Panc1 (cell line): ENCODE results near the gene LRRC9. TPM values are rescaled to one million over a fixed set of nuclear protein-coding genes. Genes with fewer than 3 reads are reported as not detected.

ENCODE experiments used
- ATAC-seq: fragments of 200-7000 bp; cut with Tn5 transposase; 2 replicates; pipeline ENCODE4 v1.9.1; 2020; ENCODE audit warnings: mild to moderate bottlenecking, moderate library complexity
- BruUV-seq: library from RNA; stranded (reverse); fragments of 400-500 nt; replicated peaks from 2 replicates; lab custom pipeline; 2021; lab: Mats Ljungman, UMichigan
- CTCF ChIA-PET: fragments of 300-600 bp; sonication (Branson Sonifier 250); formaldehyde crosslinking; loops from one replicate; lab custom pipeline; 2022; ENCODE audit warnings: antibody characterized with exemption; lab: Charles Lee
- POLR2A ChIA-PET: fragments of 300-600 bp; sonication (Branson Sonifier 250); formaldehyde crosslinking; loops from one replicate; lab custom pipeline; 2022; ENCODE audit warnings: antibody characterized with exemption; lab: Charles Lee
- DNase-seq: peaks from one replicate; pipeline ENCODE4 v3.0.0-alpha.2; 2010; ENCODE audit warnings: low read depth, low spot score
- H3K27ac ChIP-seq: 2 replicates; pipeline ENCODE4 v1.5.1; 2011; ENCODE audit warnings: mild to moderate bottlenecking, low read length, inconsistent platforms
- H3K27me3 ChIP-seq: fragments of 200-500 bp; sonication (Bioruptor generic); 2 replicates; pipeline ENCODE4 v1.6.0; 2014; ENCODE audit warnings: low read length, inconsistent platforms; ENCODE audit not compliant: control insufficient read depth, insufficient read depth
- H3K36me3 ChIP-seq: fragments of 200-500 bp; sonication (Bioruptor generic); 2 replicates; pipeline ENCODE4 v1.5.1; 2014; ENCODE audit warnings: inconsistent platforms, mild to moderate bottlenecking, low read length, moderate library complexity; ENCODE audit not compliant: control insufficient read depth, insufficient read depth
- H3K4me1 ChIP-seq: 2 replicates; pipeline ENCODE4 v1.5.1; 2011; ENCODE audit warnings: inconsistent platforms, mild to moderate bottlenecking, low read length, moderate library complexity; ENCODE audit not compliant: control insufficient read depth, insufficient read depth
- H3K4me3 ChIP-seq, 2 experiments: 2 replicates each; pipeline ENCODE4 v1.5.1; 2011 to 2012; ENCODE audit warnings: low read depth in 2 of 2, low read length in 2 of 2, mild to moderate bottlenecking in 2 of 2, inconsistent platforms in 1 of 2, moderate library complexity in 1 of 2
- H3K9me3 ChIP-seq: fragments of 200-500 bp; sonication (Bioruptor generic); 2 replicates; pipeline ENCODE4 v1.5.1; 2014; ENCODE audit warnings: low read depth, mild to moderate bottlenecking, inconsistent platforms, low read length, moderate library complexity; ENCODE audit not compliant: control insufficient read depth, insufficient read depth
- CTCF ChIP-seq: fragments of 450-650 bp; IDR thresholded peaks from 2 replicates; pipeline ENCODE4 v1.5.1; 2017; ENCODE audit warnings: mild to moderate bottlenecking
- POLR2AphosphoS5 ChIP-seq: IDR thresholded peaks from 2 replicates; pipeline ENCODE4 v1.6.1; 2012; ENCODE audit warnings: mild to moderate bottlenecking, low read depth, low read length, moderate library complexity
- REST ChIP-seq, 2 experiments: IDR thresholded peaks; 2 replicates each; pipeline ENCODE4 v1.6.1; 2011 to 2012; ENCODE audit warnings: low read depth in 2 of 2, control low read depth in 1 of 2, low read length in 1 of 2, mild to moderate bottlenecking in 1 of 2, moderate library complexity in 1 of 2; ENCODE audit not compliant: insufficient read depth in 1 of 2
- SIN3A ChIP-seq: IDR thresholded peaks from 2 replicates; pipeline ENCODE4 v1.6.1; 2012; ENCODE audit warnings: low read depth, mild to moderate bottlenecking, low read length, moderate library complexity, borderline replicate concordance; ENCODE audit not compliant: insufficient read depth
- TCF7L2 ChIP-seq: IDR thresholded peaks from 2 replicates; pipeline ENCODE4 v1.6.1; 2011; ENCODE audit warnings: mild to moderate bottlenecking, low read depth, low read length, inconsistent platforms
- in situ Hi-C: cut with HindIII; loops from 2 replicates; pipeline ENCODE4 v1.10.0; 2016; ENCODE audit warnings: low sequenced_read_pairs, low pct_unique_long_range_greater_than_20kb
- intact Hi-C: fragments of 100-400 bp; cut with micrococcal nuclease; formaldehyde crosslinking; loops from one replicate; pipeline ENCODE4 v1.10.0; 2022; ENCODE audit not compliant: unreplicated experiment
- total RNA-seq: library from RNA; stranded (reverse); gene quantifications from one replicate; pipeline ENCODE4 v1.2.1, GENCODE V29; 2021; ENCODE audit not compliant: unreplicated experiment

The LRRC9 gene
- total RNA-seq, 1 experiment from 2014 or later = not detected

GRCh38 chr14:60094306-60094897 is 174.5 kb downstream of the LRRC9 start:
- H3K27ac ChIP-seq = peak overlapping the region; percentile 90

GRCh38 chr14:60095231-60095630 is 175.3 kb downstream of the LRRC9 start:
- Histone ChIP-seq H3K9me3 (no peaks in the 10 kb centered on the region), H3K4me1 (peaks cover 18% of the 10 kb centered on the region), H3K27ac (peak overlapping the region; percentile 39), H3K4me3 (no peak overlapping the region), H3K36me3 (no peaks in the 10 kb centered on the region; the same call in none of the 2 replicates), H3K27me3 (no peaks in the 10 kb centered on the region)
- DNase-seq = no peak
- intact Hi-C loops (loop anchor here (10.0 kb wide), 1 partner anchor 70 kb away; the partner anchor contains the start of gene DHRS7), in situ Hi-C loops (no loop called here)
- ATAC-seq = no peak
- BruUV-seq = no TSS peak
- TF ChIP-seq POLR2AphosphoS5 = no peak
- TF ChIP-seq TCF7L2 = no peak
- TF ChIP-seq SIN3A = no peak
- no peak for TF ChIP-seq REST (IDR thresholded peaks at IDR 0.05; ENCODE audit: insufficient read depth in 1 of 2, low read depth in 2 of 2, low read length in 1 of 2)
- no peak for TF ChIP-seq CTCF
- ChIA-PET POLR2A (no interaction called here), CTCF (no interaction called here)

More at GRCh38 chr14:60094306-60094897, 174.5 kb downstream of the LRRC9 start:
- Histone ChIP-seq H3K27me3 (no peaks in the 10 kb centered on the region), H3K9me3 (no peaks in the 10 kb centered on the region), H3K4me1 (peaks cover 18% of the 10 kb centered on the region), H3K4me3 (peak overlapping the region; percentile 50 to 92), H3K36me3 (no peaks in the 10 kb centered on the region; the same call in none of the 2 replicates)
- in situ Hi-C loops = no loop called here
- POLR2A ChIA-PET = no interaction called here
- ATAC-seq (no peak), DNase-seq (no peak)
- BruUV-seq = no TSS peak
- CTCF ChIA-PET = no interaction called here
- intact Hi-C loops = loop anchor here (10.0 kb wide), 1 partner anchor 70 kb away; the partner anchor contains the start of gene DHRS7
- TF ChIP-seq SIN3A (no peak), TCF7L2 (no peak), REST (IDR thresholded peaks at IDR 0.05; ENCODE audit: insufficient read depth in 1 of 2, low read depth in 2 of 2, low read length in 1 of 2) (no peak), CTCF (no peak), POLR2AphosphoS5 (no peak)
